HEK293T (cell line): ENCODE measurements around the gene RFX1.

Experiments used
- CTCF ChIA-PET: fragments of 350-600 bp; formaldehyde crosslinking; extraction: SDS; loops from one replicate; lab custom pipeline; 2021; ENCODE audit warnings: antibody characterized with exemption, inconsistent platforms; lab: Yijun Ruan, JAX
- POLR2A ChIA-PET: fragments of 350-600 bp; formaldehyde crosslinking; extraction: SDS; loops from one replicate; lab custom pipeline; 2020; ENCODE audit warnings: antibody characterized with exemption, inconsistent platforms; lab: Yijun Ruan, JAX
- DNase-seq: peaks from one replicate; pipeline ENCODE4 v3.0.0; 2012; ENCODE audit warnings: mixed read lengths; ENCODE audit errors: extremely low spot score
- ARNT ChIP-seq: fragments of 450-650 bp; IDR thresholded peaks from 2 replicates; pipeline ENCODE4 v1.6.1; 2017; ENCODE audit warnings: mild to moderate bottlenecking
- BHLHE40 ChIP-seq: fragments of 450-650 bp; IDR thresholded peaks from 2 replicates; pipeline ENCODE4 v1.6.1; 2016; ENCODE audit warnings: mild to moderate bottlenecking, moderate library complexity, borderline replicate concordance
- CTBP1 ChIP-seq: fragments of 450-650 bp; IDR thresholded peaks from 2 replicates; pipeline ENCODE4 v1.6.1; 2016; ENCODE audit warnings: borderline replicate concordance
- ELF4 ChIP-seq: fragments of 450-650 bp; IDR thresholded peaks from 2 replicates; pipeline ENCODE4 v1.6.1; 2017; ENCODE audit warnings: antibody characterized with exemption
- FOXA1 ChIP-seq: fragments of 450-650 bp; IDR thresholded peaks from 2 replicates; pipeline ENCODE4 v1.6.1; 2016; ENCODE audit warnings: mild to moderate bottlenecking
- FOXK2 ChIP-seq: fragments of 450-650 bp; IDR thresholded peaks from 2 replicates; pipeline ENCODE4 v1.6.1; 2016; ENCODE audit warnings: mild to moderate bottlenecking
- FOXM1 ChIP-seq: fragments of 450-650 bp; IDR thresholded peaks from 2 replicates; pipeline ENCODE4 v1.6.1; 2017; ENCODE audit warnings: mild to moderate bottlenecking, borderline replicate concordance
- HDGF ChIP-seq: fragments of 450-650 bp; IDR thresholded peaks from 2 replicates; pipeline ENCODE4 v1.6.1; 2017; ENCODE audit warnings: antibody characterized with exemption, borderline replicate concordance
- L3MBTL2 ChIP-seq: fragments of 450-650 bp; conservative IDR thresholded peaks from 2 replicates; pipeline ENCODE4 v1.6.1; 2016; ENCODE audit warnings: mild to moderate bottlenecking
- LEF1 ChIP-seq: fragments of 450-650 bp; IDR thresholded peaks from 2 replicates; pipeline ENCODE4 v1.6.1; 2017; ENCODE audit warnings: mild to moderate bottlenecking, borderline replicate concordance
- NFRKB ChIP-seq: fragments of 450-650 bp; IDR thresholded peaks from 2 replicates; pipeline ENCODE4 v1.6.1; 2016; ENCODE audit warnings: mild to moderate bottlenecking, moderate library complexity
- SP1 ChIP-seq: fragments of 450-650 bp; IDR thresholded peaks from 2 replicates; pipeline ENCODE4 v1.6.1; 2017
- SUZ12 ChIP-seq: fragments of 450-650 bp; IDR thresholded peaks from 2 replicates; pipeline ENCODE4 v1.6.1; 2016; ENCODE audit warnings: mild to moderate bottlenecking
- TARDBP ChIP-seq: fragments of 450-650 bp; IDR thresholded peaks from 2 replicates; pipeline ENCODE4 v1.6.1; 2016
- ZNF384 ChIP-seq: fragments of 450-650 bp; IDR thresholded peaks from 2 replicates; pipeline ENCODE4 v1.6.1; 2016
- TF ChIP-seq, protein P1 (sequence below): fragments of 450-650 bp; IDR thresholded peaks from 2 replicates; pipeline ENCODE4 v1.6.1; 2016

RFX1 gene

GRCh38 chr19:14006085-14006765 lies at the start of gene RFX1:
Gene RFX1, minus strand, starts transcription at chr19:14006320. Its CDS starts 12,477 bp downstream, at chr19:13993843.
- TF ChIP-seq, protein P1, sequence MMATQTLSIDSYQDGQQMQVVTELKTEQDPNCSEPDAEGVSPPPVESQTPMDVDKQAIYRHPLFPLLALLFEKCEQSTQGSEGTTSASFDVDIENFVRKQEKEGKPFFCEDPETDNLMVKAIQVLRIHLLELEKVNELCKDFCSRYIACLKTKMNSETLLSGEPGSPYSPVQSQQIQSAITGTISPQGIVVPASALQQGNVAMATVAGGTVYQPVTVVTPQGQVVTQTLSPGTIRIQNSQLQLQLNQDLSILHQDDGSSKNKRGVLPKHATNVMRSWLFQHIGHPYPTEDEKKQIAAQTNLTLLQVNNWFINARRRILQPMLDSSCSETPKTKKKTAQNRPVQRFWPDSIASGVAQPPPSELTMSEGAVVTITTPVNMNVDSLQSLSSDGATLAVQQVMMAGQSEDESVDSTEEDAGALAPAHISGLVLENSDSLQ: peak; percentile 100
- TF ChIP-seq FOXM1: peak; percentile 76; the same call in 1 of the 2 replicates
- peak; percentile 73 for TF ChIP-seq SP1
- no peak for TF ChIP-seq TARDBP
- ChIA-PET POLR2A (interaction anchor here (0.7 to 2.5 kb wide), 17 partner anchors 9 to 76 kb away, joined by 3 to 16 read pairs (median 4); partner anchors contain the start of genes DCAF15, IL27RA, MISP3 and RLN3), CTCF (interaction anchor here (0.6 to 1.3 kb wide), 2 partner anchors 17 to 36 kb away, joined by 3 to 5 read pairs; no protein-coding TSS in a partner anchor)
- peak; percentile 91 for DNase-seq

GRCh38 chr19:14055396-14055795 lies 49.3 kb upstream of the RFX1 start:
- no peak for DNase-seq
- CTCF ChIA-PET: no interaction called here
- no peak for TF ChIP-seq SP1
- TF ChIP-seq ZNF384: no peak
- TF ChIP-seq TARDBP: no peak
- TF ChIP-seq, protein P1: no peak
- no peak for TF ChIP-seq FOXA1
- TF ChIP-seq HDGF: no peak
- no peak for TF ChIP-seq CTBP1
- no peak for TF ChIP-seq FOXM1
- POLR2A ChIA-PET: interaction anchor here (1.0 kb wide), 1 partner anchor 81 kb away, joined by 3 read pairs; no protein-coding TSS in a partner anchor

GRCh38 chr19:14054721-14055120 lies 48.6 kb upstream of the RFX1 start:
- POLR2A ChIA-PET: interaction anchor here (0.9 kb wide), 1 partner anchor 48 kb away, joined by 3 read pairs; the partner anchor contains the start of gene RFX1
- no peak for TF ChIP-seq ARNT
- no peak for TF ChIP-seq FOXK2
- TF ChIP-seq FOXM1: no peak
- no peak for TF ChIP-seq L3MBTL2
- TF ChIP-seq BHLHE40: no peak
- no peak for DNase-seq
- CTCF ChIA-PET: no interaction called here

GRCh38 chr19:14054099-14054498 lies 48.0 kb upstream of the RFX1 start:
- TF ChIP-seq LEF1: no peak
- TF ChIP-seq FOXM1: no peak
- no peak for TF ChIP-seq HDGF
- no peak for TF ChIP-seq SP1
- TF ChIP-seq NFRKB: no peak
- TF ChIP-seq TARDBP: no peak
- TF ChIP-seq FOXK2: no peak
- TF ChIP-seq ELF4: no peak
- no peak for TF ChIP-seq FOXA1
- TF ChIP-seq ARNT: no peak
- no peak for TF ChIP-seq SUZ12
- no peak for TF ChIP-seq ZNF384
- no peak for TF ChIP-seq CTBP1
- TF ChIP-seq, protein P1: no peak
- TF ChIP-seq BHLHE40: no peak
- no peak for TF ChIP-seq L3MBTL2
- POLR2A ChIA-PET: interaction anchor here (0.9 kb wide), 1 partner anchor 48 kb away, joined by 3 read pairs; the partner anchor contains the start of gene RFX1
- CTCF ChIA-PET: no interaction called here
- no peak for DNase-seq

DNA sequence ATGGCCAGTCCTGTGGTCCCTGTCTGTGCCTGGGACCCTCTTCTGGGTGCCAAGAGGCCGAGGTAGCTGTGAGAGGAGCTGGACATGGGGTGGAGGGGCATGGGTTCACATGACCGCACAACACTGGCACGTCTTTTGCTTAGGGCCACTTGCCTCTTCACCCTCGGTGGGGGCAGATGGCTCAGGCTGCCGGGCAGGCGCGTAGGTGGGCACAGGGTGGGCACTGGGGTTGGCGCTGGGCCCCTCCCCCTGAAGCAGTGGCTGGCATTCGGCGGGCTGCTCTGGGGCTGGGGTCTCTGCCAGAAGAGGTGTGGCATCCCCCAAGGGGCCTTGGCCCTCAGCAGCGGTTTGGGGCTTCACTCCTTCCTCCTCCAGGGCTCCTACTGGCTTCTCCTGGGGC lies 47.4 kb upstream of the RFX1 start:
- POLR2A ChIA-PET: interaction anchor here (1.1 kb wide), 1 partner anchor 47 kb away, joined by 3 read pairs; the partner anchor contains the start of gene RFX1
- CTCF ChIA-PET: interaction anchor here (2.3 kb wide), 1 partner anchor 11 kb away, joined by 15 read pairs; no protein-coding TSS in a partner anchor
- no peak for TF ChIP-seq FOXM1
- no peak for TF ChIP-seq ARNT
- TF ChIP-seq SUZ12: no peak
- no peak for TF ChIP-seq ELF4
- no peak for TF ChIP-seq ZNF384
- no peak for TF ChIP-seq NFRKB
- no peak for TF ChIP-seq FOXK2
- no peak for TF ChIP-seq HDGF
- no peak for DNase-seq

GRCh38 chr19:14053032-14053431 lies 46.9 kb upstream of the RFX1 start:
- TF ChIP-seq, protein P1: no peak
- TF ChIP-seq SP1 (no peak), ARNT (no peak), HDGF (no peak), FOXK2 (no peak), TARDBP (no peak), BHLHE40 (no peak), LEF1 (no peak), ZNF384 (no peak)
- ChIA-PET POLR2A (interaction anchor here (1.1 kb wide), 1 partner anchor 47 kb away, joined by 3 read pairs; the partner anchor contains the start of gene RFX1), CTCF (interaction anchor here (2.3 kb wide), 1 partner anchor 10 kb away, joined by 15 read pairs; no protein-coding TSS in a partner anchor)
- no peak for DNase-seq
